Measurements from ENCODE around the gene DHRSX. TPM values are rescaled to one million over a fixed set of nuclear protein-coding genes. Genes with fewer than 3 reads are reported as not detected.

Gene DHRSX
- total RNA-seq, 3 donors from 2014 or later (not counting 1 experiment from before 2014, with no cell fraction given), result 21.5 to 26.1 (median 22.9) TPM

GRCh38 chrX:2401590-2402360 is 99.0 kb downstream of the DHRSX start:
- Histone ChIP-seq H3K27ac (ENCODE audit: low read length) (no peak overlapping the region), H3K9me3 (ENCODE audit: control insufficient read depth, insufficient read depth, low read length) (peaks cover under 1% of the 10 kb centered on the region), H3K4me1 (ENCODE audit: control insufficient read depth, insufficient read depth, low read length) (no peaks in the 10 kb centered on the region), H3K36me3 (ENCODE audit: control insufficient read depth, insufficient read depth, low read length) (peaks cover 3% of the 10 kb centered on the region), H3K27me3 (ENCODE audit: control insufficient read depth, insufficient read depth, low read length) (no peaks in the 10 kb centered on the region), H3K4me3 (ENCODE audit: low read length) (no peak overlapping the region)
- Mint-ChIP-seq H3K4me1 (peaks cover 0 to 8% of the 10 kb centered on the region in 2 donors), H3K36me3 (peaks cover 2% of the 10 kb centered on the region), H3K9me3 (no peaks in the 10 kb centered on the region), H3K4me3 (no peak overlapping the region), H3K27ac (no peak overlapping the region), H3K27me3 (ENCODE audit: low read depth in 2 of 2) (no peaks in the 10 kb centered on the region)
- intact Hi-C loops (cut with micrococcal nuclease), result no loop called here
- 95% methylated on average over 19 of the region's 21 CpGs for WGBS (ENCODE audit: insufficient coverage)
- DNase-seq (no peak), ATAC-seq (no peak)
- TF ChIP-seq CTCF (IDR thresholded peaks at IDR 0.05), result no peak

GRCh38 chrX:2401201-2401589 is 99.6 kb downstream of the DHRSX start:
- TF ChIP-seq CTCF (IDR thresholded peaks at IDR 0.05), result no peak
- no peak overlapping the region for H3K27ac ChIP-seq (ENCODE audit: low read length)
- no peaks in the 10 kb centered on the region for H3K9me3 ChIP-seq (ENCODE audit: control insufficient read depth, insufficient read depth, low read length)
- no peak for ATAC-seq
- no peaks in the 10 kb centered on the region for H3K27me3 Mint-ChIP-seq (ENCODE audit: low read depth in 2 of 2)
- no peak overlapping the region for H3K4me3 ChIP-seq (ENCODE audit: low read length)
- H3K27me3 ChIP-seq (ENCODE audit: control insufficient read depth, insufficient read depth, low read length), result no peaks in the 10 kb centered on the region
- 93% methylated on average over 7 of the region's 9 CpGs for WGBS (ENCODE audit: insufficient coverage)
- H3K9me3 Mint-ChIP-seq, result no peaks in the 10 kb centered on the region
- no peaks in the 10 kb centered on the region for H3K36me3 ChIP-seq (ENCODE audit: control insufficient read depth, insufficient read depth, low read length)
- H3K4me1 ChIP-seq (ENCODE audit: control insufficient read depth, insufficient read depth, low read length), result no peaks in the 10 kb centered on the region
- no peak overlapping the region for H3K27ac Mint-ChIP-seq
- H3K4me1 Mint-ChIP-seq, result peaks cover 0 to 8% of the 10 kb centered on the region in 2 donors
- no peak overlapping the region for H3K4me3 Mint-ChIP-seq
- no peaks in the 10 kb centered on the region for H3K36me3 Mint-ChIP-seq
- no peak for DNase-seq
- intact Hi-C loops (cut with micrococcal nuclease), result no loop called here

GRCh38 chrX:2398064-2398656 is 102.6 kb downstream of the DHRSX start:
- H3K27me3 Mint-ChIP-seq (ENCODE audit: low read depth in 2 of 2), result no peaks in the 10 kb centered on the region
- no peaks in the 10 kb centered on the region for H3K9me3 Mint-ChIP-seq
- no peak overlapping the region for H3K4me3 Mint-ChIP-seq
- no peak for TF ChIP-seq CTCF (IDR thresholded peaks at IDR 0.05)
- H3K4me3 ChIP-seq (ENCODE audit: low read length), result no peak overlapping the region
- peaks cover 8 to 14% of the 10 kb centered on the region in 2 donors for H3K4me1 Mint-ChIP-seq
- 90% methylated on average over 13 of the region's 14 CpGs for WGBS (ENCODE audit: insufficient coverage)
- H3K27me3 ChIP-seq (ENCODE audit: control insufficient read depth, insufficient read depth, low read length), result no peaks in the 10 kb centered on the region
- H3K9me3 ChIP-seq (ENCODE audit: control insufficient read depth, insufficient read depth, low read length), result no peaks in the 10 kb centered on the region
- no peaks in the 10 kb centered on the region for H3K4me1 ChIP-seq (ENCODE audit: control insufficient read depth, insufficient read depth, low read length)
- H3K27ac Mint-ChIP-seq, result no peak overlapping the region
- ATAC-seq (no peak), DNase-seq (no peak)
- H3K36me3 ChIP-seq (ENCODE audit: control insufficient read depth, insufficient read depth, low read length), result no peaks in the 10 kb centered on the region
- H3K36me3 Mint-ChIP-seq, result no peaks in the 10 kb centered on the region
- intact Hi-C loops (cut with micrococcal nuclease), result no loop called here
- H3K27ac ChIP-seq (ENCODE audit: low read length), result no peak overlapping the region
